SIG-M5 treated with dmso at 0.1 percent for 504 hours (cell line): ENCODE measurements around the gene TMEM247.

Source experiments
- DNase-seq: peaks from one replicate; lab custom pipeline; 2025; ENCODE audit not compliant: unreplicated experiment; lab: John Stamatoyannopoulos, UW

Gene TMEM247

DNA sequence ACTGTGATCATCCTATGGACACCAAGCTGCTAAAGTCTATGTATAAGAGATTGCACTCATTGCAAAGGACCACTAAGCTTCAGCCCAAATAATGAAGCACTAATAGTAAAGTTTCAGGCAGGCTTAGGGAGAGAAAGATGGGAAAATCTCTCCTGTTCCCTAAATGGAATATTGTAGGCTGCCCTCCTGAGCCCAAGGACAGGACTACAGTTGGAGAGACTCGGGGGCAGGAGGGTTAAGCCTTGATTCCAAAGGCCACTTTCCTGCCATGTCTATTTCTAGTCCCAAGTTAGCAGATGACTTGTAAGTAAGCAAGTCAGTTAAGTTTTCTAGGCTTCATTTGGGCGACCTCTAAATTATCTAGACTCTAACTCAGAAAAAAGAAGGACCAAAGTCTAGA, 9.0 kb downstream of the TMEM247 start:
- no peak for DNase-seq

DNA sequence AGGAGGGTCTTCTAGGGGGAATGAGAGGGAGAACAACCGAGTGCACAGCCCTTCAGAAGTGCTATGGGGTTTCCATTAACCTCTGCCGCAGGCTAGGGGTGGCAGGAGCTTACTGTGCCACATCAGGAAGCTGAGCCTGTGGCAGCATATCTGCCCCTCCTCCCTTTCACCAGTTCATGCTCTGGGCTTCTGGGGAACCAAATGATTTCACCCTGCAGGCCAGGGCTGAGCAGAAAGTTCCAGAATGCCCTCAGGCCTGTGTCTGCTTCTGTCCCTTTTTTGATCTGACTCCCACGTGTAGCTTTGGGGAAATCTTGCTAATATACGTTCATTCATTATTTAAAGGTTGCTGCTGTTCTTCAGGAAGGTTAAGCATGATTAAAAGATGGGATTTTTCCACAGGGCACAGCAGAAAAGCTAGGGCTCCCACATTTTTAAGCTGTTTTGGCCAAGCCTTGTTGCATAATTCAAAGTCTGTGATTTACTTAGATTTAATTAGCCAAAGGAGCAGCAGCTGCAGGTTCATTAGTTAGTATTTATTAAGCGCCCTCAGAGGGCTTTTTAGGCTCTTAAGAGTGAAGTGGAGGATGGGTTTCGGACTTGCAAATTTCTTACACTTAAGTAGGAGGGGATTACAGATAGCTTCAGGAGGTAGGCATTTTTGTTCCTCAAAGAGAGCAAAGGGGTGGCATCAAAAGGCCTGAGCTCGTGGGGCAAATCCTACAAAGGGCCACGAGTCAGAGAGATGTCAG, 10.2 kb downstream of the TMEM247 start:
- DNase-seq = no peak

DNA sequence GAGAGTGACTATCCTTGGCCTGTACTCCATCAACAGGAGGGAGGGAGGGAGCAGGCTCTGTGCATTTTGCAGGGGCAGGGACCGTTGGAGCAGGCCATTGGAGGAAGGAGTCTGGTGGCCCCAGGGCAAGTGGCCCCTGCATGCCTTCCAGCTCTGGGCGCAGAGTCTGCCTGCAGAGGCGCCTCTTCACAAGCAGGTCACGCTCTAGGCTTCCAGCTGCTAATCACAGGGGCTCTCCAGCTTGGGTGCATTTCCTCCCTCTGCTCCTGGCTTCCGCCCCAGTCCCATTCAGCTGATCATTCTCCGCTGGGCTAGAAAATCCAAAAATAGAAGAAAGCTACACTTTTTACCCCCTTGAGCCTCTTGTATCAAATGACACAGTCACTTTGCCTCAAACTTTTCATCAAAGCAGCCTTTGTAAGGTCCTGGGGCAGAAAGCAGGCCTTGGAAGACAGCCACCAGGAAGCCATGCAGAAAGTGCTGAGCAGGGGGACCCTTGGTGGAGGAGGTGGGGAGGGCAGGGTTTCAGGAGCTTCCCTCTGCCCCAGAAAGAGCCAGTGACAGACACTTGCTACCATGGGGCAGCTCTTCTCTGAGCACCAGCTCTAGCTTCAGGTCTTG, 11.3 kb downstream of the TMEM247 start:
- no peak for DNase-seq

GRCh38 chr2:46492301-46492700, 12.9 kb downstream of the TMEM247 start:
- DNase-seq = no peak

- DNase-seq = peak; percentile 60
Measured at GRCh38 chr2:46493241-46493970, 14.0 kb downstream of the TMEM247 start.

GRCh38 chr2:46493971-46494250, 14.5 kb downstream of the TMEM247 start:
- no peak for DNase-seq

DNA sequence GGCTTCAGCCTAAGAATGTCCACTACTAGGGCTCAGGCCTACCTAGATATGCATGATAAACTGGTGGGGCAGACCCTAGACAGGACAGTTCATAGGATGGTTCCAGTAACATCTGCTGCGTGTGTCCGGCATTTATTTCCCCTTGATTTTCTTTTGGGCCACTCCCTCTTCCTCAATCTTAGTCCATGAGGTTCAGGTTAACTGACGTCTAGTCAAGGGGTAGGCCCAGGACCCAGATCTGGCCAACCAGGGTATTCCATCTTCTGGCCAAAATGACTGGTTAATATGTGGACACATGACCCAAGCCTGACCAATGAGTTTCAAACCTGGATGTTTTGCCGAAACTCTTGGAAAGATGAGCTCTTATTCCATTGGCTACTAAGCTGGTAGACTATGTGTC, 15.2 kb downstream of the TMEM247 start:
- DNase-seq = no peak

GRCh38 chr2:46495231-46496030, 16.1 kb downstream of the TMEM247 start:
- no peak for DNase-seq

GRCh38 chr2:46497766-46498165, 18.4 kb downstream of the TMEM247 start:
- no peak for DNase-seq

- no peak for DNase-seq
Measured at GRCh38 chr2:46498681-46499080, 19.3 kb downstream of the TMEM247 start.

DNA sequence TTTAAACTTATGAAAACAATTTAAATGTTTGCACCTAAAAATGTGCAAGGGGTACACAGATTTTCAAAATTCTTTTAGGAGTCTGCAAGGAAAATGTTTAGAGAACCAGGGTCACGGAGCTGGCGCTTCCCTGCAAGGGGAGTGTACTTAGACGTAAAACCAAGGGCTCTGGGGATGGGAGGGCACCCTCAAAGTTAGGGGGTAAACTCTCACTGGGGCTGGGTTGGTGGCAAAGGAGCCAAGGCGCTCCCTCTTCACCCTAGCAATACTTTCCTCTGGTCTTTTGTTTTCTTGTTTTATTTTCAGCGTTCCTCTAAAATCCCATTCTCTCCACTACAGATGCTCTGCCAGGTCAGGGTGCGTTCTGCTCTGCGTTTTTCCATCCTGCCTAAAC, 20.0 kb downstream of the TMEM247 start:
- no peak for DNase-seq

DNA sequence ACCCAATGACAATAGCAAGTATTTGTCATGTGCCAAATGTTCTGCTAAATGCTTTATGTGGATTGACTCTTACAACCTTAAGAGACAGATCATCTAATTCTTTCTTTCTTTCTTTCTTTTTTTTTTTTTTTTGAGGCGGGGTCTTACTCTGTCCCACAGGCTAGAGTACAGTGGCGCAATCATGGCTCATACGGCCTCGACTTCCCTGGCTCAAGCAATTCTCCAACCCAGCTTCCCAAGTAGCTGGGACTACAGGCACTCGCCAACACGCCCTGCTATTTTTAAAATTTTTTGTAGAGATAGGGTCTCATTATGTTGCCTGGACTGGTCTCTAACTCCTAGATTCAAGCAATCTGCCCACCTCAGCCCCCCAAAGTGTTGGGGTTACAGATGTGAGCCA, 21.4 kb downstream of the TMEM247 start:
- no peak for DNase-seq

DNA sequence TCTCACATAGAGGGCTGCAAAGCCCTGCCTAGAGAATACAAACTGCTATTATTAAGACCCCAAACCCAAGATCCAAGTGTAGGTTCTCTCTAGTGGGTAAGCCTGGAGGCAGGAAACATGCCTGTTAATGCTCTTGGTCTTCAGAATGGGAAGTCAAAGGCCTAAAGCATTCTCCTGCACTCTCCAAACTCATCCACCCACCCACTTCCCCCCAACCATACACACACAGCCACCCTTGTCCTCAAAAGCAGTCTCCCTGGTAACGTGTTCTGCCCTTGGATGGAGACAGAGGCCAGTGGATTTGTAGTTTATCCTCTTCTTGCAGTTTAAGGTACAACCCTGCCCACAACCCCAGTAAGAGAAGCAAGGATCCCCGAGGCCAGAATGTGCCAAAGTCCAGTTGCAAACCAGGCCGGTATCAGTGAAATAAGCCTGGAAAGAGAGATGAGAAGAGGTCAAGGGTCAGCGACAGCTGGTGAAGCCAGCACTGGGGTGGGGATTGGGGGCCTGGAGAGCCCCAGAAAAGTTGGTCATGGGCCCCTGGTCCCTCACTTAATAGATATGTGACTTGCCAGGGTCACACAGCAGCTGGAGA, 23.0 kb downstream of the TMEM247 start:
- no peak for DNase-seq

DNA sequence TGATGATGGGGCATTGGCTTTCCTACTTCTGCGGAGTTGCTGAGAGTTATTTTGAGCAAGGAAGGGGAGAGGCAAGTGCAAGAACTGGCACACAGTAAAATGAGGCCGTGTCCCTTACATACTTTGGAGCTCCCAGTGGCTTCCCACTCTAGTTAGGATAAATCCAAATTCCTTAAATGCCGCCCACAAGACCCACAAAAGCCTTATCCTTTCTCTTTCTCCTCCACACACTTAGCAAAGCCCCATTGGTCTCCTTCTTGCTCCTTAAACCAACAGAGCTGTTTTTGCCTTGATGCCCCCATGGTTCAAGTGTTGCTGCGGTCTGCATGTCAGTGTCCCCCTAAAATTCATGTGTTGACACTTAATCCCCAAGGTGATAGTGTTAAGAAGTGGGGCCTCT, 24.3 kb downstream of the TMEM247 start:
- DNase-seq = no peak

DNA sequence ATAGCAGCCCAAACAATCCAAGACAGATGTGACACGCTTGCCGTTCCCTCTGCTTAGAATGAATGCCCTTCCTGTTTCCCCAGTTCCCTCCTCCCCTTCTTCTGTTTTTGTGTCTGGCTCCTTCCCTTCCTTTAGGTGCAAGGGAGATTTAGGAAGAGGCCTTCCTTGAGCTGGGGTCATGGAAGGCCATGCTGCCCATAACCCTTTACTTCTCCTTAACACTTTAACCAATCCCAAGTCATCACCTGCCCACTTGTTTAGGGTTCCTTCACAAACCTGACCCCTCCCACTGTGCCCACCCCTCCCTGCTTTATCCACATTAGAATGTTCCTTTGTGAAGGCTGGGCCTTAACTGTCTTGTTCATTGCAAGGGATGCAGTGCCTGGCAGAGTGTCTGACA, 24.9 kb downstream of the TMEM247 start:
- no peak for DNase-seq

DNA sequence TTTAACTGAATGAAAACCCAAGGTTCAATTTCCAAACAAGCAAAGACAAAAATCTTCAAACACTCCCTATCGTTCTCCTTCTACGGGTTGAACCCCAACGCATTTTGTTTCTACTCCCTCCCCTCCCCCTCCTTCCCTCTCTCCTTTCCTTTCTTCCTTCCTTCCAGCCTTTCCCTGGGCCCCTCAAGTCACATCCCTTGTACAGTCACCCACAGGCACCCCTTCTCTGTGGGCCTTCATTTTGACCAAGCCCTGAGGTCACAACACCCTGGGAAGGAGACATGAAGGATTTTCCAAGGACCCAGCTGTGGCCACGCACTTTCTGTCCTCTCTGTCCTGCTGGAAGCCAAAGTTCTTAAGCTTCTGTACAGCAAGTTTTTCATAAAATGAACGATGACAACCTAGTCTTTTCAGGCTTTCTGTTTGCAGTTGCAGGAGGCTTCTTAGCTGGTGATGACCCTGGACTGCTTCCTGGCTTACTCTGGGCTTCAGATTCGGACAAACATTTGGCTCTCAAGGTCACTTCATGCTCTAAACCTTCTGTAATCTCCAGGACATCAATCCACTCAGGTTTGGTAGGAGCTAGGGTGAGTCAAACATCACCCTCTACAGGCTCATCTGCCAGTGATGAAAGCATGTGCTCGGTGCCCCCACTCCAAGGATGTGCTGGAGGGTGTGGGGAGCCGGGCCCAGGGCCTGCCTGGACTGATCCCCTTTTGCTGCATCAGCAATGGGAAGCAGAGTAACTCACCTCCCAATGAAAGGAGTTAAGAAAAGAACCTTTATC, 25.5 kb downstream of the TMEM247 start:
- DNase-seq = no peak

GRCh38 chr2:46505472-46505783, 26.1 kb downstream of the TMEM247 start:
- DNase-seq = no peak

- no peak for DNase-seq
Measured at GRCh38 chr2:46506131-46506706, 26.9 kb downstream of the TMEM247 start.

DNA sequence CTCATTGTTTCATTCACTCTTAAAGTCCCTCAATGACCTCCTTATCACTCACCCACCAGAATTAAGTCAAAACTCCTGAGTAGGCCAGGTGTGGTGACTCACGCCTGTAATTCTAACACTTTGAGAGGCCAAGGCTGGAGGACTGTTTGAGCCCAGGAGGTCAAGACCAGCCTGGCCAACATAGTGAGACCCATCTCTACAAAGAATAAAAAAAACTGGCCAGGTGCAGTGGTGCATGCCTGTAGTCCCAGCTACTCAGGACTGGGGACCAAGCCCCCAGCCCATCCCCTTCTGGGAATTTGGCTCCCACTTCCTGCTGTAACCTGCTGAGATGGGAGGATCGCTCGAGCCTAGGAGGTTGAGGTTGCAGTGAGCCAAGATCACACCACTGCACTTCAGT, 28.9 kb downstream of the TMEM247 start:
- no peak for DNase-seq

GRCh38 chr2:46508759-46509158, 29.4 kb downstream of the TMEM247 start:
- DNase-seq = no peak
